Measurements from ENCODE around the gene P2RY6.

DNA sequence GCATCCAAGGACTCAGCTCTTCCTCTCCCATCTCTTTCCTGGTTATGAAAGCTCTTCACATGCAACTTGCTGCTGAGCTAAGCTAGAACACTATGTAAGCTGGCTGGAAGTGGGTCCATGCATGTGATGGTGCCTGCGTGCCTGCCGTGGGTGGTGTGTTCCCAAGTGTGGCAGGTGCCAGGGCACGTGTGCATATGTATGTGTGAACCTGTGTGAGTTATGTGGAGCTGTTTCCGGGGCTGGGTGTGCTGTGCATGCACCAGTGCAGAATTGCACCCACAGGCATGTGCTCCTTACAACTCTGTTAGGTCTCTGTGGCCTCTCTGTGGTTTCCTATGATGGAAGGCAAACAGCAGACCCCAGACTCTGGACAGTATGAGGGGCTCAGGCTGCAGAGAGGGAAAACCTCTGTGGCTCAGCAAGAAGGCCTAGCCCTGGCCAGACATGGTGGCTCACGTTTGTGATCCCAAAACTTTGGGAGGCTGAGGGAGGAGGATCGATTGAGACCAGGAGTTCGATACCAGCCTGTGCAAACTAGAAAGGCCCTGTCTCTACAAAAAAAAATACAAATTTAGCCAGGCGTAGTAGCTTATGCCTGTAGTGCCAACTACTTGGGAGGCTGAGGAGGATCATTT lies 4.1 kb upstream of the P2RY6 start:
- TF ChIP-seq POLR2A (IDR thresholded peaks at IDR 0.05; ENCODE audit: low read depth, low read length) (no peak), TAF1 (IDR thresholded peaks at IDR 0.05; ENCODE audit: low read depth, low read length) (no peak), POU2F2 (IDR thresholded peaks at IDR 0.05; ENCODE audit: low read depth, low read length) (no peak), POLR2AphosphoS5 (IDR thresholded peaks at IDR 0.05; ENCODE audit: low read depth, low read length) (no peak), SPI1 (IDR thresholded peaks at IDR 0.05; ENCODE audit: low read depth, low read length) (no peak)
